Hematopoietic multipotent progenitor cell treated with erythropoietin and hydrocortisone succinate and interleukin-3 and kit ligand, for 15 days (in vitro differentiated cells): ENCODE data around the gene GRK6.

Experiments
- DNase-seq: peaks from one replicate; pipeline ENCODE4 v3.0.0-alpha.2; 2015; ENCODE audit warnings: low spot score

GRK6 gene

DNA sequence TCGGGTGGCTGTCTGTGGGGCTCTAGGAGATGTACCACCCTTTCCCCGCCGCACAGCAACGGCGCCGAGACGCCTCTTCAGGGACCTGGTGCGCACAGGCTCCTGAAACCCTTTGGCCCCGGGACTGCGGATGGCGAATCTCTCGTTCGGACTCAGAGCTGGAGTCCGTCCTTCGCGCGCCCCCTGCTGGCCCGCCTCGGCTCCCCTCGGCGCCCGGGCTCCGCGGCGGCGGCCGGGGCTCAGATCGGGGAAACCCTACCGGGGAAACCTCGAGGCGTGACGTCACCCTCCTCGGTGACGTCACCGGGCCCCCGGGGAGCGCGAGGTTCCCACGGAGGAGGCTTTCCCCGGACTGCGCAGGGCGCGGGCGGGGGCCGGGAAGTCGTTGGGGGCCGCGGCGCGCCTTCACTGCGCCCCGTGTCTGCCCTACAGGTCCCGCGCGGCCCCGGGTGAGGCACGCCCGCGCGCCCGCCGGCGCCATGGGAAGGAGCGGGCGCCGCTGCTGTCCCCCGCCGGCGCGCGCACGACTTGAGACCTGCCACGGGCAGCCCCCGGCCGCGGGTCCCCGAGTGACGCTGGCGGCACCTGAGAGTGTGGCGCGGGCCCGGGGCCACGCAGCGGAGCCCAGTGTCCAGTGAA lies 28.0 kb downstream of the GRK6 start:
- peak; percentile 89 for DNase-seq

DNA sequence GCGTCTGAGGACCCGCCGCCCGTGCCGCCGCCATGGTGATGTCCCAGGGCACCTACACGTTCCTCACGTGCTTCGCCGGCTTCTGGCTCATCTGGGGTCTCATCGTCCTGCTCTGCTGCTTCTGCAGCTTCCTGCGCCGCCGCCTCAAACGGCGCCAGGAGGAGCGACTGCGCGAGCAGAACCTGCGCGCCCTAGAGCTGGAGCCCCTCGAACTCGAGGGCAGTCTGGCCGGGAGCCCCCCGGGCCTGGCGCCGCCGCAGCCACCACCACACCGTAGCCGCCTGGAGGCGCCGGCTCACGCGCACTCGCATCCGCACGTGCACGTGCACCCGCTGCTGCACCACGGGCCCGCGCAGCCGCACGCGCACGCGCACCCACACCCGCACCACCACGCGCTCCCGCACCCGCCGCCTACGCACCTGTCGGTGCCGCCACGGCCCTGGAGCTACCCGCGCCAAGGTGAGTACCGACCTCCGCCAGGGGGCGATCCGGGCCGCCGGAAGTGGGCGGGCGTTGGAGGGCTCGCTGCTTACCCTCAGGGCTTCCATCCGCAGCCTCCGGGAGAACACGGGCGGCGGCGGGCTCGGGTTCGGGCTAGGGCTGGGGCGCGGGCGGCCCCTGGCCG lies 28.7 kb downstream of the GRK6 start:
- DNase-seq: peak; percentile 81

DNA sequence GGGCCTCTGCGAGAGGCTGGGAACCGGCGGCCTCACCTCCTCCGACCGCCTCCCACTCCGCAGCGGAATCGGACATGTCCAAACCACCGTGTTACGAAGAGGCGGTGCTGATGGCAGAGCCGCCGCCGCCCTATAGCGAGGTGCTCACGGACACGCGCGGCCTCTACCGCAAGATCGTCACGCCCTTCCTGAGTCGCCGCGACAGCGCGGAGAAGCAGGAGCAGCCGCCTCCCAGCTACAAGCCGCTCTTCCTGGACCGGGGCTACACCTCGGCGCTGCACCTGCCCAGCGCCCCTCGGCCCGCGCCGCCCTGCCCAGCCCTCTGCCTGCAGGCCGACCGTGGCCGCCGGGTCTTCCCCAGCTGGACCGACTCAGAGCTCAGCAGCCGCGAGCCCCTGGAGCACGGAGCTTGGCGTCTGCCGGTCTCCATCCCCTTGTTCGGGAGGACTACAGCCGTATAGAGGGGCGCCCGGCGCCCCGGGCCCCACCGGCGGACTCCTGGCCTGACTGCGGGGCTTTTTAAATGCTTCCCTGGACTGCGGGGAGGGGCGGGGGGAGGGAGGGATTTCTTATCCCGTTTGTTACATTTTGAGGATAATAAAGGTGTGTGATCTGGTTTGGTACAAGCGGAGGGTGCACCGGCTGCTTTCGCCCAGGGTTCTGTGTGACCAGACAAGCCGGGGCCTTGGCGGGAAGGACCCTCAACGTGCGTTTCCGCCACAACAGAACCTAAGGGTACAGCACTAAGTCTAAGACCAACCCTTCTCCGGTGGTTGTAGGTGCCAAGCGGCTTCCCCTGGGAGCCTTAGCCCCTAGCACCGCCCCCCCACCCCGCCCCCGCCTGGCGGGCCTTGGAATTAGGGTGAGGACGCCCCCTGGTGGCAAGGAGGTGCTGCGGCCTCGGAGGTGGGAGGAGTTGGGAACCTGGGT lies 29.4 kb downstream of the GRK6 start:
- DNase-seq: peak; percentile 90

DNA sequence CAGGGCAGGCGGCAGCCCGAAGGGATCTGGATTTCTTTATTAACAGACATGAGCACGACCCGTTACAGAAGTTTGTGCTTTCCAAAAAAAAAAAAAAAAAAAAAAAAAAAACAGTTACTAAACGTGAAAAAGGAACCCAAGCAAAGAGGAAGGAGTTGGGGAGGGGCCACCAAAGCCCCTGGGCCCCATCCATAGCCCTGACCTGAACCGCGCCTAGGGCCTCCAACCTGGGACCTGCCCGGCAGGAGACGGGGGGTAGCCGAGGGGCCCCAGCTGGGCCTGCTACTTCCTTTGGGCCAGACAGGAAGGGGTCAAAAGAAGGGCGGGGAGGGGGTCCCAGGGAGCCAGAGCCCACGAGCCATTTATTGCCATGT lies 30.1 kb downstream of the GRK6 start:
- no peak for DNase-seq

DNA sequence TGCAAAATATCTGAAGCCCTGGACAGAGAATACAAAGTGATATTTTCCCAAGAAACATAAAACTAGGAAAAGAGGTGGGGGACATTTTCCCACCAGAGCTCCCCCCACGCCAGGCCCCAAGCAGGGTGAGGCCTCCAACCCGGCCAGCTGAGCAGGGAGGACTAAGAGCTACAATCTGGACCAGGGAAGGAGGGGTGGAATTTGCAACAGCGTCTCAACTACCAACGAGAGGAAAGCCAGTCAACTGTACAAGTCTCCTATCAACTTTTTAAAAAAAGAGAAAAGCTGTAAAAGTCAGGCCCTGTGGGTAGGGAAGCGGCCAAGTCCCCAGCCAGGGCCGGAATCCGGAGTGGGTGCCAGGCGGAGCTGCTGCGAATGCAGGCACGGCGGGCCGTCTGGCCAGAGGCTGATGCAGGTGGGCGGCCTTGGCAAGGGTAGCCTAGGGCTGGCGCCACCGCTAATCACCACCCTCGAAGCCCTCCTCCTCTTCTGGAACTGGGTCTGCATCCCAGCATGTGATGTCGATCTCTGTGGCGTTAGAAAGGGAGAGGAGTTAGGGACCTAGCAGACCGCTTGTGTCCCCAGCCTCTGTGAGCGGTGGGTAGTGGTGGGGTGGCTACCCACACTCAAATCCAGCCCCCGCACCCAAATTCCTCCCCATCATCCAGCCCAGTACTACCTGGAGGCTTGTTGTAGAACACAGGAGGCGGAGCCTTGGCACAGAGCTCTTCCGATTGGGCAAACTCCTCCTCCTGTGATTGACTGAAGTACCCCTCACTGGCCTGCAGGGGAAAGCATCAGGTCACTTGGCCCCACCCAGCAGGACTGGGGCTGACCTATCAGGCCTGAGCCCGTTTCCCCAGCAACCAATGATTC lies 30.7 kb downstream of the GRK6 start:
- peak; percentile 87 for DNase-seq

DNA sequence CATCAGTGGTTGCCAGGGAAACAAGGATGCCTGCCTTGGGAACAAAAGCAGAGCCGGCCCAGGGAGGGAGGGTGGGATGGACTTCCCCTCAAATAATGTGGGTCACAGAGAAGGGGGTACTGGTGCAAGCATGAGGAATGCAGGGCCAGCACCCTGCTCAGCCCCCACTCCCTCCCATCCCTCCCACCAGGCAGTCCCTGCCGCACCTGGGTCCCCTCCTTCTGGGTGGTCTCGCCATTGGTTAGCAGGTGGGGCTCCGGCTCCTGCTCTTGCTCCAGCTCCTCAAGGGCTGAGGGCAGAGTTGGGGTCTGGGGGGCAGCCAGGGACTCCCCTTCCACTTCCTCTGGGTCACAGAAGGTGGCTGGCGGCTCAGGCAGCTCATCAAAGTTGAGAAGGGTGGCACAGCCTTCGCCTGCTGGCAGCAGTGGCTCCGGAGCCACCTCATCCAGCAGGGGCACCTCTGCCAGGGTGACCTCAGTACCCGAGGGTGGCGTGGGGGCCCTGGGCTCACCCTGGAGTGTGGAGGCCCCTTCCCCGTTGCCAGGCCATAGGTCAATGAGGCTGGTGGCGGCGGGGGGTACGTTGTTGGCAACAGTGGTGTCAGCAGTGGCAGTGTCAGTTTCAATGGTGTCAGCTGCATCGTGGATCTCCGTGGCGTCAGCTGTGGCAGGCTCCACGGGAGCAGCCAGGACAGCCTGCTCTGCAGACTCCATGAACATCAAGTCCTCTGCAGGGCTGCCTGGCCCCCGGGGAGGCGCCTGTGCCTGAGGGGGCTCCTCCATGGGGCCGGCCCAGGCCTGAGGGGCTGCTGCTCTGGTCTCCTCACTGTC lies 31.6 kb downstream of the GRK6 start:
- DNase-seq: no peak

DNA sequence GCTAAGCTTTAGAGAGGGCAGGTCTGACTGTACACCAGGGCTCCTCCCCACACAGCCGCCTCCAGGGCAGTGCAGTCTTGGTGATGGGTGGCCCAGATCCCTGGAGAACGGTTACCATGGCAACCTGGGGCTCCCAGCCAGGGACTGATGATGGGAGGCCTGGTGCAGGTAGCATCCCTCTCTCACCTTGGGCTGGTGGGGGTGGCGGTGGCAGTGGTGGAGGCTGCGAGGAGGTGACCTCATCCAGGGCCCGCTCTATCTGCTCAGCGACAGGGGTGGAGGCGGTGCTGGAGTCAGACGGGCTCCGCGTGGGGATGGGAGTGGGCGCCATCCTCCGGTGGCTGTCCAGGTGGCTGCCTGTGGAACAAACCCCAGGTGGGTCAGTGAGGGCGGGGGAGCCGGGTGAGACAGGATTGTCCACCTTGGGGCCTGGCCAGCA lies 32.5 kb downstream of the GRK6 start:
- no peak for DNase-seq

DNA sequence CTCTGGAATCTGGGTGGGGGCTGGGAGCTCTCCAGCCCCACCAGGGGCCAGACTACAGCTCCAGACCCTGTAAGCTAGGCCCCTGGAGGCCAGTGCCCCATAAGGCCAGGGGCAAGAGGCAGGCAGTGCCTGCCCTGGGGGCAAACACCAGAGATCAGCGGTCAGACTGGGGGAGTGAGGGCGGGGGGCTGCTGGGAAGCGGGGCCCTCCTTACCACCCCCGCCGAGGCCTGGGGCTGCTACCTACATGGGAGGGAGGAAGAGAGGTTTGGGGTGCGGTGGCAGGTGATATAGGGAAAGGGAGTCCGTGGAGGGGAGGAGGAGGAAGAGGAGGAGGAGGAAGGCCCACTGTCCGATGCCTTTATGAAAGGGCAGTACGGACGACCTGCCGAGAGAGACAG lies 32.9 kb downstream of the GRK6 start:
- no peak for DNase-seq

DNA sequence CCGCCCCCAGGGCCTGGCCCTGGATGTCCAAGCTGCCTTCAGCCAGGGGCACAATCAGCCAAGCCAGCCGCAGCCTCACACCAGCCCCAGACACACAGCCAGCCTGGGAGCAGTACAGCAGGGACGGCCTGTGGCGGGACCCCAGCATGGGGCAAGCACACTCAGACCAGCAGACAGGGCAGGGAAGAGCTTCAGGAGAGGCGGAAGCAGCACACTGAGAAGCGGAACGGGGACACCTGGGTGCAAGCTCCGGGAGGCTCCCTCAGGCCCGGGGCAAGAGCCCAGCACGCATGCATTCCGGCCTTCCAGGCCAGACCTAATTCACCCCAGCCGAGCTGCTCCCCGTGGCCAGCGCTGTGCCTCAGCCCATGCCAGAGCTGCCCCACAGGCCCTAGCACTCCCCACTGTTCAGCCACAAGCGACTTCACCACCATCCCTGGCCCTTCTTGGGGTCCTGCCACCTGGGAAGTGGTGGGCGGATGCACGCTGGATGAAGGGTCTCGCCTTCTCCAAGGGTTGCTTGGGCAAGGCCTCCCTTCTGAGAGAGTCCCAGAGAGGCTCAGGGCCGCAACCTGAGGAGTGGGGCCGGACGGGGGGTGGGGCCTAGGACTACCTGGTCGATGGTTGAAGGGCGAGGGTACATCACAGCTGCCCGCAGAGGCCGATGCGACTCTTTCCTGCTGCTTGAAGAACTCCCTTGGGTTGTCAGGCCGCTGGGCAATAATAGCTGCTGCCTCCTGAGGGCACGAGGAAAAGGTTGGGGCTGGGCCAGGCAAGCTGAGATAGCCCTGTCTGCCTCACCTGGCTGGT lies 33.5 kb downstream of the GRK6 start:
- no peak for DNase-seq

DNA sequence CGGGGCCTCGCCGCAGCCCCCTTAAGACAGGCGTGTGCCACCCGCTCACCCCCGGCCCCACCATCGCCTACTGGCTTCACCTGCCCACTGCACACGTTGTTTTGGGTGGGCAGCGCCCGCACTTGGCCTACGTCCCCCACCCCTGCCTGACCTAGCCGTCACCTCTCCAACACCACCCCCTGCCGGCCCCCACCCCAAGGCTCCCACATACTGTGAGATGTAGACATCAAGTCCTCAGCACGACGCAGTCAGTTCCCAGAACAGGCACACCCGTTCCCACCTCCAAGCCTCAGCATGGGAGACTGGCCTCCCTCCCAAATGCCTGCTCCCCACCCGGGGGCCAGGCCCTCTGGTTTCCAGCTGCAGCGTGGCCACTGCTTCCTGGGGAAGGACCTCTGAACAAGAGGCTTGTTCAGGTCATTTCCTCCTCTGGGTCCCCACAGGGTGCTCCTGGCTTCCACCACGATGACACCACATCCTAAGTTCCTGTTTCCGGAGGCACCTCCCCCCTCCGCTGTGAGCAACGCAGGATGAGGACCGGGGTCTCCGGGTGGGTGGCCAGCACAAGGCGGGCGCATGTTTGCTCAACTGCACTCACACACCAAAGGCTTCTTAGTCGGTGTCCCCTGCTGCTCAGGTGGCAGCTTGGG lies 35.7 kb downstream of the GRK6 start:
- no peak for DNase-seq

DNA sequence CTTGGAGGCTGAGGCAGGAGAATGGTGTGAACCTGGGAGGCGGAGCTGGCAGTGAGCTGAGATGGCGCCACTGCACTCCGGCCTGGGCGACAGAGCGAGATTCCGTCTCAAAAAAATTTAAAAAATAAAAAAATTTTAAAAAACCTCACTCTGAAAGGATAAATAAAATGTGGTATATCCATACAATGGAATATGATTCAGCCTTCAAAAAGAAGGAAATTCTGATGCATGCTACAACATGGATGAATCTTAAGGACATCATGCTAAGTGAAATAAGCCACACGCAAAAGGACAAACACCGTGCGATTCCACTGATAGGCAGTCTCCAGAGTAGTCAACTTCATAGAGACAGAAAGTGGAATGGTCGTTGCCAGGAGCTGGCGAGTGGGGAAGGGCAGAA lies 38.6 kb downstream of the GRK6 start:
- no peak for DNase-seq

DNA sequence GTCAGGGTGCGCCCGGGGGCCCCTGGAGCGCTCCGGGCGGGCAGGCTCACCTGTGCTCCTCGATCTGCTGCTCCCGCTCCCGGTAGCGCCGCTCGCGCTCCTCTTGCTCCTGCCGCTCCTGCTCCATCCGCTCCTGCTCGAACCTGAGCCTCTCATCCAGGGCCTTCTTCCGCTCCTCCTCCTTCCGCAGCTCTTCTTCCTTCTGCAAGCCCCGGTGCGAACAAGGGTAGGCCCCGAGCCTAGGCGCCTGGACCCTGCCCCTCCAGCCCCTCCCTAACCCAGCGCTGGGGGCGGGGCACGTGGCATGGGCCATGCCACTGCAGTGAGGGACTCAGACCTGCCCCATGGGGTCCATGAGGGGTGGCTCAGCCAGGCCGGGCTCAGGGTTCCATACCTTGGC lies 40.4 kb downstream of the GRK6 start:
- no peak for DNase-seq

DNA sequence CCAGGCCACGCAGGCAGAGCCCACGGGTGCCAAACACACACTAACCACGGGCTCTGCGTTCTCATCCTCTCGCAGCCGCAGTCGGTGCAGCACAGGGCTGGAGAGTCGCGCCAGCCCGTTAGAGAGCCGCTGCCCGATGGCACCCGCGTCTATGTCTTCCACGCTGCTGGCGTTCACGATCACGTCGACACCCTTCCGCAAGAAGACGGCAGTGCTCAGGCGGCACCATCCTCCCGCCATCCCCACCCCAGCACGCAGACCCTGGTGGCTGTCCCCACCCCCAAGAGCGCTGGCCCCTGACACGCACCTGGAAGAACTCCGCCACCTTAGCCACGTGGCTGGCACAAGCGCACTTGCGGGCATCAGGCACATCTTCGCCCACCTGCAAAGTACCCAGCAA lies 41.0 kb downstream of the GRK6 start:
- no peak for DNase-seq

DNA sequence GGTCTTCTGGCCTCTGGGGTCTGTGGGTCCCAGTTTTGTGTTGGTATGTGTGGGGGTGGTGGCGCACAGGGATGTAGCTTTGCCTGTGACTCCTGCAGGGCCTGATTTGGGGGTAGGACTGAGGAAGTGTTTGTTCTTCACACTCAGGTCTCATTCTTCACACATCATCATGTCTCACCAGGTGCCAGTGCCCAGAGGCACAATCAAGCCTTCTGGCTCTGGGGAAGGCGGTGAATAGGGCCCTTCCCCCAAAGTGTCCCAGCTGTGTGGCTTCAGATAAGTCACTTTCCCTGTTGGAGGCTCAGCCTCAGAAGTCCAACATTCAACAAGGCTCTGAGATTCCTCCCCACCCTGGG lies 41.8 kb downstream of the GRK6 start:
- no peak for DNase-seq

DNA sequence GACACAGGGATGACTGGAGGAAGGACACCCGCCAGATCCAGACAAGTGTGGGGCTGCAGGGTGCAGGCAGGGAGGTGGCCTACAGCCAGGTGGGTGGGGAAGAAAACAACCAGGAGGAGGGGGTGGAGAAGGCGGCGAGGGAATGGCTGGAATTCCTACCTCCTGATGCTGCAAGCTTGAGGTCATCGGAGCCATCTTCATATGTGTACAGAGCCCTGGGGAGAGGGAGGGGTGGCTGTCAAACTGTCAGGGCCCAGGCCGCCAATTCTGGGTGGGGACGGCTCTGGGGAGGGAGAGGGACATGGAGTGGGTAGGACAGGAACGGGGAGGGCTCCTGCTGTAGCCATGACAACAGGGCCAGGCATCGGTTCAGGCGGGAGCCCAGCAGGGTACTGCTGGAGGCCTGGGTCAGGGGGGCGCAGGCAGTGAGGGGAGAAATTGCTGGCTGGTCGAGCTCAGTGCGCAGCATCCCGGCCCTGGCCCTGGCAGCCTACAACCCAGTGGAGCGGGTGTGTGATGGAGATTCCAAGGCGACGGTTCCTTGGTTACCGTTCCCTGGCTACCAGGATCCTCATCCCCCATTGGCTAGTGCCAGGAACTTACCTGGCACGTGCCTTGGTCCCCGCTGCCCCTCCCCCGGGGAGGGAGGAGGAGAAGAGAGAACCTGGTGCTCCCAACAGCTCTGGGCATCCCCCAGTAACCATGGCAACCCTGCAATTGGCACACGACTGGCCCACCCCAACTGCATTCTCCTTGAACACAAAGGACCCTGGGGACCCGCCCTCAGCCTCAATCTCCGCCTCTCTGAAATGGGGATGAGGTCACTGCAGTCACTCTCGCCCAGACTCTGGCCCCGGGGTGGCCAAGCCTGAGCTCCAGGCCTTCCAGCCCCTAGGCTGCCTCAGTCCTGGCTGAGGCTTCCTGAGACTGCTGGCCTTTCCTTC lies 42.5 kb downstream of the GRK6 start:
- no peak for DNase-seq

DNA sequence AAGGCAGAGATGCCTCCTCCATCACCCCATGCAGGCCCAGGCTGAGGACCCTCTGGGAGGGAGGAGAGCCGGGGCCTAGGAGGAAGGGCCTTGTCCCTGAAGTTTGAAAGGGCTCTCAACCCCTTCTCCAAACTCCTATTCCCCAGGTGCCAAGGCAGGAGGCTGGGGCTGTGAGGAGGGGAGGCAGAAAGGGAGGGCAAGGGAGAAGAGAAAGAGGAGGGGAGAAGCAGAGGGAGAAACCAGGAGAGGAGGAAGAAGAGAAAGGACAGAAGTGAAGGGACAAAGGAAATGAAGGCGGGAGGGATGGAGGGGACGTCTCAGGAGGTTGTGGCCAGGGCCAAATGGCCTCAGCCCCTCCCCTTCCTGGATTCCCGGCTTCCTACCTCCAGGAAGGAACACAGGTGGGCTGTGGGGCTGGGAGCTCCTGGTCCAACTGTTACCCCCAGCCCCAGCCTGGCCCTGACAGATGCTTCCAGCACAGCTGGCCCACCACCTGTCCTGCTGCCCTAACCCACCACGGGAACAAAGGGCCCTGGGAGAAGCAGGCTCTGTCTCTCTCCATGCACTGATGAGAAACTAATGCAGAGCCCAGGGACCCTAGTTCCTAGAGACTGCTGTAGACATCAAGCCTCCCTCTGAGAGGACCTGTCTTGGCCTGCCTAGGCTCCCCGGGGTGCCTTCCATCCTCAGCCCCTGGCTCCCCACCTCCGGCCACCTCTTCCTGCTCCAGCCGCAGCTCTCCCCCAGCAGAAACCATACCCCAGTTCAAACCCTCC lies 43.5 kb downstream of the GRK6 start:
- no peak for DNase-seq

DNA sequence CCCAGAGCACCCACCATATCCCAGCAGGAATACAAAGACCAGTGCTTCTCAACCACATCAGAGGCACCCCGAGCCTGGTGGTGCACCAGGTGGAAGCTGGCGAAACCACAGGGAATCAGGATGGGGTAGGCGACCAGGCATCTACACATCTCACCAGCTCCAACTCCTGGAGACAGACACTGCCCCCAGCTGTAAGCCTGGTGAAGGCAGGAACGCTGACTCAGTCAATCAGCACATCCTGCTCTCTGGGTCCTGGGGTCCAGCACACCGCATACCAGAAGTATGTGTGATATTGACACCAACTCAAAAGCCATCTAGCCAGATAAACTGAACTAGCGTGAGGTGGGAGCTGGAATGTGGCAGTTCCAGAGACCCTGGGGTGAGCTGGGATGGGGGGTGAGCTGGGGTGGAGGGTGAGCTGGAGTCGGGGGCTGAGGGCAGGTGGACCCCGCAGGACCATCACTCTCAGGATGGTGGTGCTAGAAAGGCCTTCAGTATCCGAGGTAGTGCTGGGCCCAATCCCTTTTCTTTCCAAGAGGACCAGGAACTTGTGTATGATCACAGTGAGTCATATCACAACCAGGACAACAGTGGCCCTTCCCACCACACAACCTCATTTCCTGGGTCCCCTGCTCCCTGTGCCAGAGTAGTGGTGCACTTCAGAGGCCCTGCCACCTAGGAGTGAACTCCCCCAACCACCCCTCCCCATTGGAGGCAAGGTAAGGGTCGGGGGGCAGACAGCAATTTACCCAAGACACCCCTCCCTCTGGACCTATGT lies 44.5 kb downstream of the GRK6 start:
- no peak for DNase-seq
